HG02763 (cell line): ENCODE measurements around the gene RAB19.
"Not testable (repeated sequence)": the region's sequence is repeated elsewhere in the genome, so short reads cannot be mapped to it uniquely, and the experiment has no call there.

Experiments used
- ATAC-seq: cut with Tn5 transposase; IDR thresholded peaks from one replicate; pipeline ENCODE4 v1.9.1; 2021; ENCODE audit warnings: mild to moderate bottlenecking, moderate library complexity; ENCODE audit not compliant: unreplicated experiment

Gene RAB19

GRCh38 chr7:140451716-140452115 is 47.9 kb downstream of the RAB19 start:
- no peak for ATAC-seq

DNA sequence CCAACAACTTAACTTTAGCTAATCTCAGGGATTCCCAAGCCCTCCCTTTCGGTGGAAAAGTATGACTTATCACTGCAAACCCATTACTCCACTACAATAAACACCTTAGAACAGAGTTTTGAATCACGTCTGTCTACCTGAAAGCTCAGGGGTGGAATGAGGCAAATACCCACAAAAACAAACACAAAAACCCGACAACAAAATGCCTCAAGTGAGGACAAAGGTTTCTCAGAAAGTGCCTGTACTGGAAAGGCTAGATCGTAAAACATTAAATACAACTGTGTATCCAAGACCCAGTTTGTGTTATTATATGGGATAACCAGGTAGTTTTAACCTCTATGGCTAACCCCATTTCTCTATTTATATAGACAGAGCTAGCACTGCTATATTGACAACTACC is 49.4 kb downstream of the RAB19 start:
- ATAC-seq: no peak

- not testable (repeated sequence) for ATAC-seq
Observed at GRCh38 chr7:140453785-140454656, 50.2 kb downstream of the RAB19 start.

DNA sequence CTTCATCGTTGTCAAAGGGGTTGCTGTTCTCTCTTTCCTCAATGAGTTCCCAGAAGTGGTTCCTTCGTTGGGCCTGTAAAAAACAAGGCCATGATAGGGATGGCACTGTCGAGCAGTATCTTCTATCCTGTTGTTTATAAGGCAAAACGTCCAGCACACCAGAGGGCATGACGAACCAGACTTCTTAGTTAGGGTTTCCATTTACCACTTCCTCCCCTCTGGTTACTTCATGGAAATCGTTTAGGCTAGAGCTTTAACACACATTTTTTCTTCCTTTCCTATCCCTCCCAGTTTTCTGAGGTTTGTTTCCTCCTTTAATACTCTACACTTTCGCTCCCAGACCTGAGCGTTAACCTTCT is 50.8 kb downstream of the RAB19 start:
- no peak for ATAC-seq

DNA sequence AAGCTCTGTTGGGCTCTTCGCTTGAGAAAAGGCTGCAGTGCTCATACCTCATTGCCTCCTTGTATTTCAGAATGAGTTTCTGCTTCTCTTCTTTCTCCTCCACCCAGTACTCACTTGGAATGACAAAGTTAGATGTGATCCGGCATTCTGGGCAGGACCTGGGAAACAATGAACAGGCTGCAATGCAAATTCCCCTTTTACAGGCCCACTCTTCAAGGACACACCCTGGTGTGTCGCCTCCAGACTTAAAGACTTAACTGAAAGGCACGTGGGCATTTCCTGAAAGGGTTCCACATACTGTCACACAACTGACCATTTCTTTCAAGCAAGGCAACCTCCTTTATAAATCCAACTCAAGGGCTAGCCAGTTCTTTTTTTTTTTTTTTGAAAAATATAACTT is 51.9 kb downstream of the RAB19 start:
- no peak for ATAC-seq

DNA sequence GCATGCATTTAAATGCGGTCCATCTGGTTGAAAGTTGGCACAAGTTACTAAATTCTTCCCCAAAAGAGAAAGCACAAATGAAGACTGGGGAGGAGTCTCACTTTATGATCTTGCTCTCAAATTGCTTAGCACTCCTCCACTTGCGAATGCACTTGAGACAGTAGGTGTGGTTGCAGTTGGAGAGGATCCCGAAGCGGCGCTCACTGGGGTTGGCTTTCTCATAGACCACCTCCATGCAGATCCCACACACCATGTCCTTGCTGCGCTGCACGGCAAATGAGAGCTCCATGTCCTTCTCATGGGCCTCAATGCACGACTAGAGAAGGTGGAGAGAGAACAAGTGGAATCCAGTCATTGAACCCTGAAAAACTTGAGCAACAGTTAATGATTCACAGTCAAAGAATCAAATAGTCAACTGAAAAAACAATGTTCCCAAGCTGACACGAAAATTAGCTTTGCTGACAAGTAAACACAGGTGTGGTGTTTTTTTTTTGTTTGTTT is 52.7 kb downstream of the RAB19 start:
- no peak for ATAC-seq

DNA sequence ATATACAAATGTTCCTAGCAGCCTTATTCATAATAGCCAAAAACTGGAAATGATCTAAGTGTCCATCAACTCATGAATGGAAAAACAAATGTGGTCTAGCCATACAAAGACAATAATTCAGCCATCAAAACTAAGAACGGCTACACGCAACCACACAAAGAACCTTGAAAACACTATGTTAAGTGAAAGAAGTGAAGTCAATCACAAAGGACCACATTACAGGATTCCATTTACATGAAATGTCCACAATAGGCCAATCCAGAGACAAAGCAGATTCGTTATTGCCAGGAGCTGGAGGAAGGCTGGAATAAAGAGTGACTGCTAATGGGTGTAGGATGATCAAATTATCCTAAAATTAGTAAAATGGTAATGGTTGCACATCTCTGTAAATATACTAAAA is 54.3 kb downstream of the RAB19 start:
- no peak for ATAC-seq

GRCh38 chr7:140458916-140459315 is 55.1 kb downstream of the RAB19 start:
- no peak for ATAC-seq

DNA sequence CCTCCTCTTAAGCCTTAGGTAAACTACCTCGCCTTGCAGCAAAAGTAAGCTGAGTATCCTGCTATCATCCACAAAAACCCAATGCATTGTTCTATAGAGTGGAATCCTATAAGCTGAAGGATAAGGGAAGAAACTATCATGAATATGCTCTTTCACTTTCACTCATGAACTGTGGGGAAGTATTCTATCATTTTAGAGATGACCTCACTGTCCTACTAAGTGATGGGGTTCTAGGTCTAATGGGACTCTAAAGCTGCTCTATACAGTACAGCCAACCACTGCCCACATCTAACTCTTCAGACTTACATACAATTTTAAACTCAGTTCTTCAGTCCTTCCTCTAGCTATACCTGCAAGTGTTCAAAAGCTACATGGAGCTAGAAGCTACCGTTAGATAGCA is 59.3 kb downstream of the RAB19 start:
- no peak for ATAC-seq

- ATAC-seq: no peak
Observed at GRCh38 chr7:140475747-140476333, 72.0 kb downstream of the RAB19 start.

- ATAC-seq: no peak
Observed at GRCh38 chr7:140476698-140477261, 72.9 kb downstream of the RAB19 start.
